ENCODE data around the gene FAM131C. TPM values are rescaled to one million over a fixed set of nuclear protein-coding genes. Genes with fewer than 3 reads are reported as not detected.

The FAM131C gene
- total RNA-seq, 2 donors from 2014 or later: 0.21 TPM; not detected in 1

DNA sequence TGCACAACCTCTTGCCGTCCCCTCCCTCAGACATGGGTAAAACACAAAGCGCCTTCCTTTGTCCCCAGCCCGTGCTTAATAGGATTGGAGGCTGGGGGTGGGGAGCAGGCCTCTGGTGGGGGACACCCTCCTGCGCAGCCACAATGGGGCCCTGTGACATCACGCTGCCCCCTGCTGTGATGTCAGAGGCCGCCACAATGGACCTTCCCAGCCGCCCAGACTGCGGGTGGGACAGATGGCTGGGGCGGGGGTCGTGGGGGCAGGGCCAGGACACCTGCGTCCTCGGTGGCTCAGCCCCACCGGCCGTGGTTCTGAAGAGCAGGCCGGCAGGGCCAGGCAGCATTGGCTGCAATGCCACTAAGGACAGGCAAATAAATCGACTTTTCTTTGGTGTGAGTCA is 42.6 kb upstream of the FAM131C start:
- H3K9ac ChIP-seq (ENCODE audit: low read depth in 2 of 2, low read length in 2 of 2): no peak overlapping the region
- H3K9me3 ChIP-seq: no peaks in the 10 kb centered on the region
- intact Hi-C loops (cut with DNase I): no loop called here
- no peaks in the 10 kb centered on the region for H3K36me3 ChIP-seq
- H3K4me1 ChIP-seq: no peaks in the 10 kb centered on the region
- TF ChIP-seq, protein P1, sequence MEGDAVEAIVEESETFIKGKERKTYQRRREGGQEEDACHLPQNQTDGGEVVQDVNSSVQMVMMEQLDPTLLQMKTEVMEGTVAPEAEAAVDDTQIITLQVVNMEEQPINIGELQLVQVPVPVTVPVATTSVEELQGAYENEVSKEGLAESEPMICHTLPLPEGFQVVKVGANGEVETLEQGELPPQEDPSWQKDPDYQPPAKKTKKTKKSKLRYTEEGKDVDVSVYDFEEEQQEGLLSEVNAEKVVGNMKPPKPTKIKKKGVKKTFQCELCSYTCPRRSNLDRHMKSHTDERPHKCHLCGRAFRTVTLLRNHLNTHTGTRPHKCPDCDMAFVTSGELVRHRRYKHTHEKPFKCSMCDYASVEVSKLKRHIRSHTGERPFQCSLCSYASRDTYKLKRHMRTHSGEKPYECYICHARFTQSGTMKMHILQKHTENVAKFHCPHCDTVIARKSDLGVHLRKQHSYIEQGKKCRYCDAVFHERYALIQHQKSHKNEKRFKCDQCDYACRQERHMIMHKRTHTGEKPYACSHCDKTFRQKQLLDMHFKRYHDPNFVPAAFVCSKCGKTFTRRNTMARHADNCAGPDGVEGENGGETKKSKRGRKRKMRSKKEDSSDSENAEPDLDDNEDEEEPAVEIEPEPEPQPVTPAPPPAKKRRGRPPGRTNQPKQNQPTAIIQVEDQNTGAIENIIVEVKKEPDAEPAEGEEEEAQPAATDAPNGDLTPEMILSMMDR (IDR thresholded peaks at IDR 0.05): no peak
- DNase-seq: no peak
- H3K4me3 ChIP-seq: no peak overlapping the region
- H3K27me3 ChIP-seq: no peaks in the 10 kb centered on the region
- no peak overlapping the region for H3K27ac ChIP-seq

DNA sequence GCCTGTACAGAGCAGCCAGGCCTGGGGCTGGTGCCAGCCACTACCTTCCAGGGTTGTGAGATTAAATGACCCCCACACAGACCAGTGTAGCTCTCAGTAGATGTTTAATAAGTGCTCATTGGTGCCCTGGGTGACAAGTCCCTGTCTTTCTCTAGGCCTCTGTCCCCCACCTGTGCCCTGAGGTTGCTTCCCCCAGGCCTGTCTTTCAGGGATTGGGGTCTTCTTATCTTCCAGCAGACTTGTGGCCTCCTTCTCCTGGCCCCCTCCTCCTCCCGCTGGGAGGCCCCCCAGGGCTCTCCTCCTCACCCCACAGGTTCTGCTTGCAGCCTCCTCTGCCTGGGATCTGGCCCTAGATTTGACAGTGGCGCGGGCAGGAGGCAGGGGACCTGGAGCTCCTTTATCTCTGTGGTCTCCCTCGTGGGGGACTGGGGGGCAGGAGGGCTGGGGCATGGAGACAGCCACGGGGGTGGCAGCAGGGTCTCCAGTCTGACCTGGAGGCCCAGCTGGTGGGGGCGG is 42.1 kb upstream of the FAM131C start:
- TF ChIP-seq, protein P1 (IDR thresholded peaks at IDR 0.05): no peak
- Histone ChIP-seq H3K9me3 (no peaks in the 10 kb centered on the region), H3K9ac (ENCODE audit: low read depth in 2 of 2, low read length in 2 of 2) (no peak overlapping the region), H3K27ac (no peak overlapping the region), H3K4me1 (no peaks in the 10 kb centered on the region), H3K27me3 (no peaks in the 10 kb centered on the region), H3K4me3 (no peak overlapping the region), H3K36me3 (no peaks in the 10 kb centered on the region)
- intact Hi-C loops (cut with DNase I): no loop called here
- DNase-seq: no peak

DNA sequence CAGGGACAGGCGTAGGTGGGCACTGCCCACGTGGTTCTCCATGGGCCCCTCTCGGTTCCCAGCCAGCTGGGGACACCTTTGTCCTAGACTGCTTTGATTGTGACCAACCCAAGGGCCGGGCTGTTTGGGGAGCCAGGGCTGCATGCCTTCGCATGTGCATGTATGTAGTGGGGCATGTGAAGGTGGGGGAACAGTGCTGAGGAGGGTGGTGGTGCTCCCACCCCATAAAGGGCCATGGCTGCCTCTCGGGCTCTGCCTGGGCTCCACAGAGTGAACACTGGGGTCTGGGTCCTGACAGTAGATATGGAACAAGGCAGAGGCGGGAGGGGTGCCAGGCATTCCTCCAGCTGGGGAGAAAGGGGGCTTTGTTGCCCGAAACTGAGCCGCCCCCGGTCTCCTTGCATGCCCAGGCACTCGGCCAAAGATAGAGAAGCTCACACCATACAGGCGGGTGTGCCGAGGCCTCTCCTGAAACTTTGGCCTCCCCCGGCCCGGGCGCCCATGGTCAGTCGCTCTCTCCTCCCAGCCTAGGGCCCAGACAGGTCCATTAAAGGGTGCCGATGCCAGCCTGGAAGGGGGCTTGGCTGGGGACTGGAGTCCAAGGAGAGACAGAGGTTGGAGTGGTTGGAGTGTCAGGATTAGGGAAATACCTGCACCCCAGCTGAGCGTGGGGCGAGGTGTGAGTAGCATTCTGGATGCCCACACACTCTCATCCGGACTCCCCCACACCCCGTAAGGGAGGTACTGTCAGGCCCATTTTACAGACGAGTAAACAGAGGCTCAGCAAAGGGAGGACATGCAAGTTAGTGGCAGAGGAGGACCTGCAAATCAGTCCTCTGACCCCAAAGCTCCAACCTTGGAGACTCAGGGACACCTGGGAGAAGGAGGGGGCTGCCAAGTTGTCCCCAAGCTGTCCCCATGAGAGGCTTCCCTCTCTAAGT is 41.3 kb upstream of the FAM131C start:
- no peak for DNase-seq
- TF ChIP-seq, protein P1 (IDR thresholded peaks at IDR 0.05): no peak
- no peaks in the 10 kb centered on the region for H3K4me1 ChIP-seq
- no peak overlapping the region for H3K4me3 ChIP-seq
- H3K27me3 ChIP-seq: no peaks in the 10 kb centered on the region
- H3K36me3 ChIP-seq: no peaks in the 10 kb centered on the region
- intact Hi-C loops (cut with DNase I): no loop called here
- no peak overlapping the region for H3K27ac ChIP-seq
- no peak overlapping the region for H3K9ac ChIP-seq (ENCODE audit: low read depth in 2 of 2, low read length in 2 of 2)
- no peaks in the 10 kb centered on the region for H3K9me3 ChIP-seq

GRCh38 chr1:16112596-16113555 is 39.4 kb upstream of the FAM131C start:
- no peak overlapping the region for H3K4me3 ChIP-seq
- no peak overlapping the region for H3K9ac ChIP-seq (ENCODE audit: low read depth in 2 of 2, low read length in 2 of 2)
- DNase-seq: no peak
- no peak overlapping the region for H3K27ac ChIP-seq
- no peaks in the 10 kb centered on the region for H3K27me3 ChIP-seq
- TF ChIP-seq, protein P1 (IDR thresholded peaks at IDR 0.05): no peak
- intact Hi-C loops (cut with DNase I): no loop called here
- H3K9me3 ChIP-seq: no peaks in the 10 kb centered on the region
- no peaks in the 10 kb centered on the region for H3K4me1 ChIP-seq
- no peaks in the 10 kb centered on the region for H3K36me3 ChIP-seq
